SU-DHL-6 (cell line): ENCODE results near the gene FGF7.

Source experiments
- H2AFZ ChIP-seq: fragments of 200-600 bp; sonication (generic); 2 replicates; pipeline ENCODE4 v1.6.1; 2014; ENCODE audit warnings: low read depth, mild to moderate bottlenecking, moderate library complexity, mixed read lengths, antibody characterized with exemption, low read length; ENCODE audit not compliant: severe bottlenecking
- H3F3A ChIP-seq: fragments of 200-600 bp; shearing (Covaris generic); 2 replicates; pipeline ENCODE4 v1.6.0; 2016; ENCODE audit warnings: antibody characterized with exemption, mild to moderate bottlenecking; ENCODE audit not compliant: insufficient read depth
- H3K27ac ChIP-seq: fragments of 200-600 bp; sonication (generic); 2 replicates; pipeline ENCODE4 v1.5.1; 2016; ENCODE audit warnings: low read depth, mild to moderate bottlenecking, low read length, moderate library complexity, mixed read lengths
- H3K27me3 ChIP-seq: fragments of 200-600 bp; sonication (generic), shearing (Covaris generic); 2 replicates; pipeline ENCODE4 v1.6.0; 2014; ENCODE audit warnings: mild to moderate bottlenecking, low read length
- H3K36me3 ChIP-seq: fragments of 200-600 bp; sonication (generic); 2 replicates; pipeline ENCODE4 v1.6.1; 2014; ENCODE audit warnings: mild to moderate bottlenecking, low read length, mixed read lengths
- H3K4me2 ChIP-seq: fragments of 300-600, 200-600 bp; shearing (Covaris generic), sonication (generic); 2 replicates; pipeline ENCODE4 v1.6.0; 2014; ENCODE audit warnings: low read length, low read depth, mild to moderate bottlenecking; ENCODE audit not compliant: poor library complexity, severe bottlenecking
- H3K4me3 ChIP-seq: fragments of 200-600 bp; sonication (generic); 2 replicates; pipeline ENCODE4 v1.5.1; 2014; ENCODE audit warnings: antibody characterized with exemption, low read length, mild to moderate bottlenecking, mixed read lengths; ENCODE audit not compliant: insufficient read depth, poor library complexity, severe bottlenecking
- H3K79me2 ChIP-seq: fragments of 200-600 bp; sonication (generic); 2 replicates; pipeline ENCODE4 v1.6.1; 2014; ENCODE audit warnings: mild to moderate bottlenecking, low read length, moderate library complexity; ENCODE audit not compliant: insufficient read depth
- H3K9ac ChIP-seq: fragments of 200-600 bp; sonication (generic); 2 replicates; pipeline ENCODE4 v1.7.0; 2014; ENCODE audit warnings: mild to moderate bottlenecking, low read length
- H3K9me2 ChIP-seq: fragments of 200-600 bp; sonication (generic); replicated peaks from 2 replicates; pipeline ENCODE4 v1.6.1; 2014; ENCODE audit warnings: low read length; ENCODE audit not compliant: insufficient read depth
- H3K9me3 ChIP-seq: fragments of 200-600 bp; sonication (generic); 2 replicates; pipeline ENCODE4 v1.6.1; 2014; ENCODE audit warnings: low read length, mixed read lengths; ENCODE audit not compliant: insufficient read depth
- H4K20me1 ChIP-seq: fragments of 200-600 bp; sonication (generic); 2 replicates; pipeline ENCODE4 v1.6.1; 2014; ENCODE audit warnings: low read depth, mild to moderate bottlenecking, antibody characterized with exemption, low read length, moderate library complexity, mixed read lengths
- CTCF ChIP-seq: fragments of 200-600 bp; sonication (generic); IDR thresholded peaks from one replicate; pipeline ENCODE4 v1.5.1; 2017; ENCODE audit warnings: antibody characterized with exemption, mild to moderate bottlenecking, low read length, moderate library complexity; ENCODE audit not compliant: insufficient read depth, poor library complexity, severe bottlenecking
- EZH2phosphoT487 ChIP-seq: fragments of 200-600 bp; sonication (generic), shearing (Covaris generic); conservative IDR thresholded peaks from 2 replicates; pipeline ENCODE4 v1.6.1; 2018; ENCODE audit warnings: mild to moderate bottlenecking, antibody characterized with exemption, low read length, moderate library complexity, mixed read lengths

The FGF7 gene

GRCh38 chr15:49436751-49437150 lies 13.7 kb downstream of the FGF7 start:
- no peak overlapping the region for H3K27ac ChIP-seq
- no peak overlapping the region for H3K4me2 ChIP-seq
- H3K79me2 ChIP-seq = no peaks in the 10 kb centered on the region
- TF ChIP-seq EZH2phosphoT487 (no peak), CTCF (no peak)
- H3K27me3 ChIP-seq = no peaks in the 10 kb centered on the region
- no peaks in the 10 kb centered on the region for H3F3A ChIP-seq
- no peaks in the 10 kb centered on the region for H3K9me3 ChIP-seq
- no peak overlapping the region for H3K9ac ChIP-seq
- no peak overlapping the region for H2AFZ ChIP-seq
- no peak overlapping the region for H3K4me3 ChIP-seq
- H3K9me2 ChIP-seq = no peaks in the 10 kb centered on the region
- no peaks in the 10 kb centered on the region for H4K20me1 ChIP-seq
- H3K36me3 ChIP-seq = no peaks in the 10 kb centered on the region

- TF ChIP-seq CTCF (no peak), EZH2phosphoT487 (no peak)
- 0 out of 2 replicates have a peak overlapping the region, but pooled peaks have one; percentile 8 for H3K9ac ChIP-seq
Observed at GRCh38 chr15:49438962-49439631, 16.1 kb downstream of the FGF7 start.

GRCh38 chr15:49439678-49440395 lies 16.8 kb downstream of the FGF7 start:
- H3K9me3 ChIP-seq = no peaks in the 10 kb centered on the region
- H3F3A ChIP-seq = no peaks in the 10 kb centered on the region
- TF ChIP-seq EZH2phosphoT487 (no peak), CTCF (no peak)
- no peak overlapping the region for H3K27ac ChIP-seq
- no peak overlapping the region for H3K4me2 ChIP-seq
- no peaks in the 10 kb centered on the region for H3K79me2 ChIP-seq
- no peaks in the 10 kb centered on the region for H4K20me1 ChIP-seq
- H3K36me3 ChIP-seq = no peaks in the 10 kb centered on the region
- H3K9ac ChIP-seq = no peak overlapping the region
- no peaks in the 10 kb centered on the region for H3K27me3 ChIP-seq
- H3K9me2 ChIP-seq = no peaks in the 10 kb centered on the region
- peak overlapping the region; percentile 61 for H2AFZ ChIP-seq
- no peak overlapping the region for H3K4me3 ChIP-seq

More at GRCh38 chr15:49438962-49439631, 16.1 kb downstream of the FGF7 start:
- H4K20me1 ChIP-seq = no peaks in the 10 kb centered on the region
- H3K4me2 ChIP-seq = peak overlapping the region; percentile 36
- no peaks in the 10 kb centered on the region for H3F3A ChIP-seq
- H2AFZ ChIP-seq = peak overlapping the region; percentile 61
- H3K27ac ChIP-seq = no peak overlapping the region
- no peaks in the 10 kb centered on the region for H3K9me2 ChIP-seq
- H3K36me3 ChIP-seq = no peaks in the 10 kb centered on the region
- H3K79me2 ChIP-seq = no peaks in the 10 kb centered on the region
- H3K4me3 ChIP-seq = no peak overlapping the region
- H3K27me3 ChIP-seq = no peaks in the 10 kb centered on the region
- H3K9me3 ChIP-seq = no peaks in the 10 kb centered on the region
